ENCODE data around the gene LRRTM2.

Gene LRRTM2

DNA sequence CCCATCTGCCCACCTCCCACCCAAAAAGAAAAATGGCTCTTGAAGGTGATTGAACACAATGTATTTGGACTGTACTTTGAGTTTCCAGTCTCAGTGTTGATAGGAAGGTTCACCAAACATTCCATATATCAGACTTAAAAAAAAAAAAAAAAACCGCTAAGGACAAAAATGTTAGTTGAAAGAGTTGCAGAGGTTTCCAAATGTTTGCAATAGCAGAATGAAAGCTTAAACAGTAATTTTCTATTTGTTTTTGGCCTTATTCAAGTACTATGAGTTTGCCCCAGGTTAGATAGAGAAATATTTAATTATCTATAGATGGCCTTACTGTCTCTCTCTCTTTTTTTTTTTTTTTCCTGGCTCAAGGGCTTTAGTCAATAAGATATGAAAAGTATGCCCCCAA lies 6.1 kb downstream of the LRRTM2 start:
- Histone ChIP-seq H3K9me3 (peaks cover 0 to 2% (median 0%) of the 10 kb centered on the region in 3 donors), H3K4me1 (peaks cover 0 to 64% (median 26%) of the 10 kb centered on the region in 4 donors), H3K27me3 (no peaks in the 10 kb centered on the region), H3K36me3 (peaks cover 0 to 3% (median 0%) of the 10 kb centered on the region in 3 donors), H3K27ac (no peak overlapping the region), H3K4me3 (no peak overlapping the region)
- intact Hi-C loops (cut with DNase I; ENCODE audit: low total_unique reads) = no loop called here
- TF ChIP-seq, protein P1, sequence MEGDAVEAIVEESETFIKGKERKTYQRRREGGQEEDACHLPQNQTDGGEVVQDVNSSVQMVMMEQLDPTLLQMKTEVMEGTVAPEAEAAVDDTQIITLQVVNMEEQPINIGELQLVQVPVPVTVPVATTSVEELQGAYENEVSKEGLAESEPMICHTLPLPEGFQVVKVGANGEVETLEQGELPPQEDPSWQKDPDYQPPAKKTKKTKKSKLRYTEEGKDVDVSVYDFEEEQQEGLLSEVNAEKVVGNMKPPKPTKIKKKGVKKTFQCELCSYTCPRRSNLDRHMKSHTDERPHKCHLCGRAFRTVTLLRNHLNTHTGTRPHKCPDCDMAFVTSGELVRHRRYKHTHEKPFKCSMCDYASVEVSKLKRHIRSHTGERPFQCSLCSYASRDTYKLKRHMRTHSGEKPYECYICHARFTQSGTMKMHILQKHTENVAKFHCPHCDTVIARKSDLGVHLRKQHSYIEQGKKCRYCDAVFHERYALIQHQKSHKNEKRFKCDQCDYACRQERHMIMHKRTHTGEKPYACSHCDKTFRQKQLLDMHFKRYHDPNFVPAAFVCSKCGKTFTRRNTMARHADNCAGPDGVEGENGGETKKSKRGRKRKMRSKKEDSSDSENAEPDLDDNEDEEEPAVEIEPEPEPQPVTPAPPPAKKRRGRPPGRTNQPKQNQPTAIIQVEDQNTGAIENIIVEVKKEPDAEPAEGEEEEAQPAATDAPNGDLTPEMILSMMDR (IDR thresholded peaks at IDR 0.05) = no peak
- no peak for DNase-seq

DNA sequence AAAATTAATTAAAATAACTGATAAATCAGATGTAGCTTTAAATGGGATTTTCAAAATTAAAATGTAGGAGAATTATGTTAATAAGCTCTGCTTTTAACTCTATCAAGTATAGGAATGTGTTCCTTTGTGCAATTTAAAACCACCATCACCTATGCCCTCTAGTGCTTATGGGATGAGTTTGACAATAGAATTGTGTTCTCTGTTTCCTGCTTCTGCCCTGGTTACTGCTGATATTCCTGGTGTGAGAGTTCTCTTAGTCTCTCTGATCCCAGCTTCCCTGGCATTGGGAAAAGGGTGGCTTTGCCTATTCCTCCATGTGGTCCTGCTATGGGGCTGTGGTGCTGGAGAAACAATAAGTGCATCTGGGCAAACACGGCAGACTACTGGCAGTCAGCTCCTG lies 8.1 kb downstream of the LRRTM2 start:
- Histone ChIP-seq H3K27ac (no peak overlapping the region), H3K4me1 (peaks cover 0 to 45% (median 20%) of the 10 kb centered on the region in 4 donors)
- intact Hi-C loops (cut with DNase I; ENCODE audit: low total_unique reads) = no loop called here

DNA sequence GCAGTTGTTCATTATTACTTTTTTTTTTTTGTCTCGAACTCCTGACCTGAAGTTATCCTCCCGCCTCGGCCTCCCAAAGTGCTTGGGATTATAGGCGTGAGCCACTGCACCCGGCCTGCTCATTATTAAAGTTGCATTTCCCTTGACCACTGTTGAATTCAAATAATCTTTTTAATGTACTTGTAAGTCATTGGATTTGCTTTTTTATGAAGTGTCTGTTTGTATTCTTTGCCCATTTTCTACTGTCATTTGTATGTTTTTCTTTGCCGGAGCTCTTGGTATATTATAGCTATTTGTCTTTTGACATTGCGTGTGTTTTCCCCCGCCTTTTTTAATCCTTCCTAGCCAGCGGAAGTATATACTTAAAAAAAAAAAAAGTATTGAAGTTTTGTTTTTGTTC lies 22.0 kb downstream of the LRRTM2 start:
- H3K9me3 ChIP-seq = no peaks in the 10 kb centered on the region
- H3K27ac ChIP-seq = no peak overlapping the region
- H3K4me3 ChIP-seq = no peak overlapping the region
- TF ChIP-seq, protein P1 (IDR thresholded peaks at IDR 0.05) = no peak
- no peaks in the 10 kb centered on the region for H3K27me3 ChIP-seq
- intact Hi-C loops (cut with DNase I; ENCODE audit: low total_unique reads) = no loop called here
- peaks cover 0 to 44% (median 20%) of the 10 kb centered on the region in 4 donors for H3K4me1 ChIP-seq
- no peaks in the 10 kb centered on the region for H3K36me3 ChIP-seq
- no peak for DNase-seq

More for the DNA sequence above, 8.1 kb downstream of the LRRTM2 start:
- TF ChIP-seq, protein P1 (IDR thresholded peaks at IDR 0.05) = no peak
- H3K9me3 ChIP-seq = peaks cover 0 to 12% (median 8%) of the 10 kb centered on the region in 3 donors
- no peak for DNase-seq
- peaks cover 10 to 13% (median 11%) of the 10 kb centered on the region in 3 donors for H3K36me3 ChIP-seq
- no peak overlapping the region for H3K4me3 ChIP-seq
- no peaks in the 10 kb centered on the region for H3K27me3 ChIP-seq

DNA sequence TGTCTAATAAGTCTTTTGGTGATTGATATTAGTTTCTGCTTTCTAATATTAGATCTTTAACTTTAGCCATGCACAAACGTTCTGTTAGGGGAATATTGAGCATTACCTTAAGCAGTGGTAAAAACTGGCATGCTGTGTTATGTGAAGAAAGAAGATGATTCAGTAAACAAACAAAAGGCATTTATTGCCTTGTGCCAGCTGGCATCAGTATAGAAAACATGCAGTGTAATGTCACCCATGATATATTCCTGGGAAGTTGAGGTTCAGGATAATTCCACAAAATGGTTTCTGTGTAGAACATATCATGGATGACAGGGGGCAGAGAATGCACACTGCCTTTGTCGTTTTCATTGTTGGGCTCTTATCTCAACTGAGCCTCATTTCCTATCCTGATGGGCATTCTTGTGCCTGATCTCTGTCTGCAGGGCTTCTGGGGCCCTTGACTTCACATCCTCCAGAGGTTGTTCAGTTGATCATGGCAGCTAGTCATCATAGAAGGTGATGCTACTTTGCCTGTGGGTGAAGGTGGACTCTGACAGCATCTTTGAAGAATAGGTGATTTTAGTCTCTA lies 24.2 kb downstream of the LRRTM2 start:
- no peak for DNase-seq
- Histone ChIP-seq H3K4me1 (peaks cover 0 to 63% (median 24%) of the 10 kb centered on the region in 4 donors), H3K9me3 (no peaks in the 10 kb centered on the region), H3K27ac (no peak overlapping the region), H3K36me3 (no peaks in the 10 kb centered on the region), H3K27me3 (no peaks in the 10 kb centered on the region), H3K4me3 (no peak overlapping the region)
- intact Hi-C loops (cut with DNase I; ENCODE audit: low total_unique reads) = no loop called here
- TF ChIP-seq, protein P1 (IDR thresholded peaks at IDR 0.05) = no peak

DNA sequence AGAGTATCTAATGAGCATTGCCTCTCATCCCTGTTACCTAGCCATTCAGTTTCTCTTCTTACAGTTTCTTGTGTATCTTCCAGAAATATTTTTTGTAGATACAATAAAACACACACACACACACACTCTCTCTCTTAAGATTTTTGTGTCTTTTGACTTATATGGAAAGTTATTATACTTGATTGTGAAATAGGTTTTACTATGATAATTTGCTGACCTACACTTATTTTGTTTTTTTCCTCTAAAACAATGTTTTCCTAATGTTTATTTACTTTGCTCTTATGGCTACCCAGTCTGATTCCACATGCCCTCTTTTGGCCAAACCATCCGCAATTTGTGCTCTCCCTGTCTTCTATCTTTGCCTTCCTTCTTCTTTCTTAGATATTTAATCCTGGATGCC lies 25.3 kb downstream of the LRRTM2 start:
- DNase-seq = no peak

More for the DNA sequence above, 25.3 kb downstream of the LRRTM2 start:
- no peaks in the 10 kb centered on the region for H3K9me3 ChIP-seq
- H3K27me3 ChIP-seq = no peaks in the 10 kb centered on the region
- intact Hi-C loops (cut with DNase I; ENCODE audit: low total_unique reads) = no loop called here
- H3K27ac ChIP-seq = peak overlapping the region; percentile 1 to 7
- H3K4me3 ChIP-seq = no peak overlapping the region
- TF ChIP-seq, protein P1 (IDR thresholded peaks at IDR 0.05) = no peak
- H3K4me1 ChIP-seq = peaks cover 0 to 73% (median 35%) of the 10 kb centered on the region in 4 donors
- no peaks in the 10 kb centered on the region for H3K36me3 ChIP-seq
